ENCODE measurements around the gene FSHR. TPM values are rescaled to one million over a fixed set of nuclear protein-coding genes. Genes with fewer than 3 reads are reported as not detected.

FSHR gene
- total RNA-seq, 1 experiment from 2014 or later: not detected

DNA sequence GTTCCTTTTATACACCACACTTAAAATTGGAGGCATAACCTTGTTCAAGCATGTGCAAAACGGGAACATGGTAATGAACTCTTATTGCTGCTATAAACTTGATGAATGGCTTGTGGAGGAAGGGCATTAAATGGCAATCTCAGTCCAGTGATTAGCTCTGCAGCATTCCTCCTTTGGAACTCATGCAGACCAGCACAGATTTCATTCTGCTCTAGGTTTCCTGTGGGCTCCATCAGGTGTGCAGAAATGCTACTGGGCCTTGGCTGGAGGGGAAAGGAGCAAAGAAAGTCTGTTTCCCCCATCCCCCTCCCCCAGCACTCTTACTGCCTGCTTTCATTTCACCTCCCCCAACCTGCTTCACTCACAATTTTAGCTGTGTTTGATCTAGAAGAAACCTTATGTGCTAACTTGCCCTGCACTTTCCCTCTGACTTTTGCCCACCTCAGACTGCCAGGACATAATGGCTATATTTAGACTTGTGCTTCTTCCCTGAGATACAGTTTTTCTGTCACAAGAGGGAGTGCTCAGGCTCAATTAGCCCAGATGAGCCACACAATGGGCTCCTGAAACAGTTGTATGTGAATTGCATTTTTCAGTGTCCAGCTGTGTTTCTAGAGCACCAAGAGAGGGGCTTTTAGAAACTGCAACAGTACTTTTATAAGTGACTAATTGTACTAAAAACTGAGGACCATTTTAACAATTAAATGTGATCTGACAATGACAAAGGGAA, 109.8 kb downstream of the FSHR start:
- TF ChIP-seq EZH2 (IDR thresholded peaks at IDR 0.05; ENCODE audit: low read depth): no peak
- TF ChIP-seq, protein P1, sequence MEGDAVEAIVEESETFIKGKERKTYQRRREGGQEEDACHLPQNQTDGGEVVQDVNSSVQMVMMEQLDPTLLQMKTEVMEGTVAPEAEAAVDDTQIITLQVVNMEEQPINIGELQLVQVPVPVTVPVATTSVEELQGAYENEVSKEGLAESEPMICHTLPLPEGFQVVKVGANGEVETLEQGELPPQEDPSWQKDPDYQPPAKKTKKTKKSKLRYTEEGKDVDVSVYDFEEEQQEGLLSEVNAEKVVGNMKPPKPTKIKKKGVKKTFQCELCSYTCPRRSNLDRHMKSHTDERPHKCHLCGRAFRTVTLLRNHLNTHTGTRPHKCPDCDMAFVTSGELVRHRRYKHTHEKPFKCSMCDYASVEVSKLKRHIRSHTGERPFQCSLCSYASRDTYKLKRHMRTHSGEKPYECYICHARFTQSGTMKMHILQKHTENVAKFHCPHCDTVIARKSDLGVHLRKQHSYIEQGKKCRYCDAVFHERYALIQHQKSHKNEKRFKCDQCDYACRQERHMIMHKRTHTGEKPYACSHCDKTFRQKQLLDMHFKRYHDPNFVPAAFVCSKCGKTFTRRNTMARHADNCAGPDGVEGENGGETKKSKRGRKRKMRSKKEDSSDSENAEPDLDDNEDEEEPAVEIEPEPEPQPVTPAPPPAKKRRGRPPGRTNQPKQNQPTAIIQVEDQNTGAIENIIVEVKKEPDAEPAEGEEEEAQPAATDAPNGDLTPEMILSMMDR (conservative IDR thresholded peaks at IDR 0.05): no peak
- no peak for DNase-seq

DNA sequence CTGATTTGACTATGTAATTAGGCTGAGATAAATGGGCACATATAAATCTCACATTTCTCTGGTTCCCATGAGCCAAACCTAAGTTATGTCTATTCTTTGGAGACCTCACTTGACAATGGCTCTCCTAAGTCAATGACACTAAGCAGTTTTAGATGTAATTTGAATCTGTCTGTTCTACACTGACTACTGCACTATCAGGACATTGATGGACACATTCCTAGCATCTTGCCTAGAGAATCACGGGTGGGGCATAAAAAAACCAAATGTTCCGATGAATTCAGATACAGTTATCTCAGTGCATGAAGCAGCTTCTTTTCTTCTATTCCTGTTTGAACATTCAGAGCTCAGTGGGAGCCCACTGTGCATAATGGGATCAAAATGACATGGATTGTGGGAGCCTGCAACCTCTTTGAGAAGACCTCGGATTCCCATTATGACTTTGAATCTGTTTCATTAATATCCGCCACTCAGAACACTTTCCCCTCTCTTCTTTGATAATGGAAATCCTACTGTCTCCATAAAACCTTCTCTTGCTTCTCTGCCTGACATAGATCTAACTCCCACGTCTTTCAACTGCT, 110.8 kb downstream of the FSHR start:
- H4K20me1 ChIP-seq (ENCODE audit: insufficient read depth): no peaks in the 10 kb centered on the region
- intact Hi-C loops (cut with micrococcal nuclease; ENCODE audit: unreplicated experiment): no loop called here

More for the DNA sequence above, 109.8 kb downstream of the FSHR start:
- Histone ChIP-seq H3K4me1 (replicated peaks; ENCODE audit: insufficient read depth) (no peaks in the 10 kb centered on the region), H3K79me2 (ENCODE audit: low read depth) (no peaks in the 10 kb centered on the region), H3K4me3 (no peak overlapping the region), H3F3A (ENCODE audit: insufficient read depth, low read depth) (no peaks in the 10 kb centered on the region), H3K9me3 (ENCODE audit: insufficient read depth, low read depth) (no peaks in the 10 kb centered on the region), H4K20me1 (ENCODE audit: insufficient read depth) (no peaks in the 10 kb centered on the region), H3K27me3 (ENCODE audit: insufficient read depth, low read depth) (no peaks in the 10 kb centered on the region), H3K36me3 (ENCODE audit: low read depth) (no peaks in the 10 kb centered on the region), H2AFZ (no peak overlapping the region), H3K9me2 (ENCODE audit: insufficient read depth) (no peaks in the 10 kb centered on the region), H3K27ac (no peak overlapping the region), H3K4me2 (no peak overlapping the region)
- no TSS peak for BruUV-seq (replicated peaks)
- ChIA-PET CTCF (no interaction called here), POLR2A (ENCODE audit: unreplicated experiment) (no interaction called here)
- intact Hi-C loops (cut with micrococcal nuclease; ENCODE audit: unreplicated experiment): no loop called here

DNA sequence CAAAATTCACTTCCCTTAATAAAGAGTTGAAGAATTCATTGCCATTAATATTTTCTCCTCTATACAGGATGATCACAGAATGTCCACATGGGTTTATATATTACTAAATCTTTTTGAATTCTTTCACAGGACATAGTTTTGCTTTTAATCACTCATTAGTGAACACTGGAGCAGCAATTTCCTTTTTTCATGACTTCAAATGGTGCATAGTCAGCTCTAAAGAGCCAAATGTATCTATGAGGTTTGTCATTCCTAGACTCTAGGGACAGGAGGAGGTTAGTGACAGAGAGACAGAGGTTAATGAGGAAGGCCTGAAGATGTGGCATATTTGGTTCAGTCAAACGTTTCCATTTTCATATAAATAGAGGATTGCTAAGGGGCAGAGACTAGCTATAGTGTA, 111.8 kb downstream of the FSHR start:
- DNase-seq: no peak
- no TSS peak for BruUV-seq (replicated peaks)
- Histone ChIP-seq H3K27me3 (ENCODE audit: insufficient read depth, low read depth) (no peaks in the 10 kb centered on the region), H3K79me2 (ENCODE audit: low read depth) (no peaks in the 10 kb centered on the region), H3F3A (ENCODE audit: insufficient read depth, low read depth) (no peaks in the 10 kb centered on the region), H2AFZ (no peak overlapping the region), H3K4me1 (replicated peaks; ENCODE audit: insufficient read depth) (no peaks in the 10 kb centered on the region), H3K9me3 (ENCODE audit: insufficient read depth, low read depth) (no peaks in the 10 kb centered on the region), H3K27ac (no peak overlapping the region), H3K36me3 (ENCODE audit: low read depth) (no peaks in the 10 kb centered on the region), H3K4me2 (no peak overlapping the region), H4K20me1 (ENCODE audit: insufficient read depth) (no peaks in the 10 kb centered on the region), H3K9me2 (ENCODE audit: insufficient read depth) (no peaks in the 10 kb centered on the region), H3K4me3 (no peak overlapping the region)
- intact Hi-C loops (cut with micrococcal nuclease; ENCODE audit: unreplicated experiment): no loop called here
- ChIA-PET POLR2A (ENCODE audit: unreplicated experiment) (no interaction called here), CTCF (no interaction called here)
- TF ChIP-seq, protein P1 (conservative IDR thresholded peaks at IDR 0.05): no peak
- TF ChIP-seq EZH2 (IDR thresholded peaks at IDR 0.05; ENCODE audit: low read depth): no peak

More for the DNA sequence above, 110.8 kb downstream of the FSHR start:
- Histone ChIP-seq H3K36me3 (ENCODE audit: low read depth) (no peaks in the 10 kb centered on the region), H3K27ac (no peak overlapping the region), H3K4me3 (no peak overlapping the region), H3K9me3 (ENCODE audit: insufficient read depth, low read depth) (no peaks in the 10 kb centered on the region), H3K9me2 (ENCODE audit: insufficient read depth) (no peaks in the 10 kb centered on the region), H3K4me2 (no peak overlapping the region), H3K4me1 (replicated peaks; ENCODE audit: insufficient read depth) (no peaks in the 10 kb centered on the region), H3F3A (ENCODE audit: insufficient read depth, low read depth) (no peaks in the 10 kb centered on the region), H3K27me3 (ENCODE audit: insufficient read depth, low read depth) (no peaks in the 10 kb centered on the region), H2AFZ (no peak overlapping the region), H3K79me2 (ENCODE audit: low read depth) (no peaks in the 10 kb centered on the region)
- BruUV-seq (replicated peaks): no TSS peak
- POLR2A ChIA-PET (ENCODE audit: unreplicated experiment): no interaction called here
- no peak for DNase-seq
- TF ChIP-seq, protein P1 (conservative IDR thresholded peaks at IDR 0.05): no peak
- no peak for TF ChIP-seq EZH2 (IDR thresholded peaks at IDR 0.05; ENCODE audit: low read depth)
- CTCF ChIA-PET: no interaction called here

Data from PC-9 (cell line).